Urothelium cell line (cell line): ENCODE results near the gene ICOSLG.
"Not testable (repeated sequence)": the region's sequence is repeated elsewhere in the genome, so short reads cannot be mapped to it uniquely, and the experiment has no call there.

Experiments used
- DNase-seq: peaks from one replicate; pipeline ENCODE4 v3.0.0; 2011; ENCODE audit warnings: low spot score, mixed read lengths
- FAIRE-seq: peaks from 2 replicates; lab custom pipeline; 2011; peaks lifted over from hg19 to GRCh38; lab: Jason Lieb, UNC

The ICOSLG gene

DNA sequence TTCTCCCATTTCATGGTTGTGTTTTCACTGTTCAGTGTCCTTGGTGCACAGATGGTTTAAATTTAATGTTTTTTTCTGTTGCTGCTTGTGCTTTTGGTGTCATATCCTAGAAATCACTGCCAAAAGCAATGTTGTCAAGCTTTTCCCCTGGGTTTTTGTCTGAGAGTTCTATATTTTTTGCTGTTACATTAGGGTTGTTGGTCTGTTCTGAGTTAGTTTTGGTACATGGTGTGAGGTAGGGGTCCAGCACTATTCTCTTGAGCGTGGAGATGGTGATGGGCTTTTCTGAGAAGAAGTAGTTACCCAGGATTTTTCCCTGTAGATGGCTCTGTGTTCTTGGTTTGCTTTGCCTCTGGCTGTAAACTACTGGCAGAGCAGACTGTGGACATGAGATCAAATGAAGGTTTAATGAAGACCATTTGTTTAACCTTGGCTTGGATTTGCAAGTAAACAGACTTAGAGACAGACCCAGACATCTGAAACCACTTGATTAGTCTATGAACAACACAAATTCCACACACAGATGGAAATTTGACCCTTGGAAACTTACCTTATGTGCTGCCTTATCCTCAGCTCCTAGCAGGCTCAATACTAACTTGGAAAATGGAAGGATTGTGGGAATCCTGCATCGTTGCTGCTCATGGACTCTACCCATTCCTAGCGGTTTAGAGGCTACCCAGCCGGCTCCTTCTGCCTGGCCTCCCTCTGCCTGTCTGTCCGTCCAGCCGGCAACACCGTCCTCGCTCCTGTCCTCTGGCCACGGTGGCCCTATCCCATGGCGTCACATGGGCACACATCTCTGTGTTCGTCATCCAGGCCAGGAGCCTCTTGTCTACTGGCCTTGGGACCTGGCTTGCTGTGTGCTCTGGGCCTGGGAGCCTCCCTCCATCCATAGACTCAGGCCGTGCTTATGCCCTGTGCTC, 50.1 kb downstream of the ICOSLG start:
- not testable (repeated sequence) for DNase-seq, FAIRE-seq

DNA sequence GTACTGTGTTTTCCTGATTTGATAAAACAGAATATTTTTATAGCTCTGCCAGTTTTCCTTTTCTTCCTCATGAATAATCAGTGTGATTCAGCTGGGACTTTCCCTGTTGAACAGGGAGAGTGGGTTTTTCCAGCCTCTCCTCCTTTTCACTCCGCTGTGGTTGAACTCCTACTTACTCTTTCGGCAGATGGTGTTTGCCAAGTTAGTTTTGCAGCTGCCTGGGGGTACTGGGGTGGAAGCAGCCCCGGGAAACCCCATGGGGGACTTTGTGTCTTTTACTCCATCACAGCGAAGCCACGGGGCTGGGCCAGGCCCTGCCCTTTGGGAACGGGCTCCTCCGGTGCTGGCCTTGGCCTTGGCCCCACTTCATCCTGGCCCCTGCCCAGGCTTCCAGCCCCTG, 55.9 kb downstream of the ICOSLG start:
- not testable (repeated sequence) for FAIRE-seq, DNase-seq

DNA sequence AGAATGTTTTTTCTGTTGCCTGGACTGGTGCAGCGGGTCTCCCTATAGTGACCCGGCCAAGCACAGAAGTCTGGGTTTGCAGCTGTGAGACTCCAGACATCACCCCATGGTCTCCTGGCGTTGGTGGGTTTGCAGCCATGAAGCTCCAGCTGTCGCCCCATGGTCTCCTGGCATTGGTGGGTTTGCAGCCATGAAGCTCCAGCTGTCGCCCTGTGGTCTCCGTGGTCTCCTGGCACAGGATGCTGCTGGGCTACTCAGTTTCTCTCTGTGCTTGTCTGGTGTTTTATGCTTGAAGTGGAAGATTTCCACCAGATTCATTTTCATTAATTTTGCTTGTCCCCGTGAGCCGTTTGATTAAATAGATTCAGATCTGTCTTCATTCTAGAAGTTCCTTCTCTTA, 58.5 kb downstream of the ICOSLG start:
- not testable (repeated sequence) for FAIRE-seq

DNA sequence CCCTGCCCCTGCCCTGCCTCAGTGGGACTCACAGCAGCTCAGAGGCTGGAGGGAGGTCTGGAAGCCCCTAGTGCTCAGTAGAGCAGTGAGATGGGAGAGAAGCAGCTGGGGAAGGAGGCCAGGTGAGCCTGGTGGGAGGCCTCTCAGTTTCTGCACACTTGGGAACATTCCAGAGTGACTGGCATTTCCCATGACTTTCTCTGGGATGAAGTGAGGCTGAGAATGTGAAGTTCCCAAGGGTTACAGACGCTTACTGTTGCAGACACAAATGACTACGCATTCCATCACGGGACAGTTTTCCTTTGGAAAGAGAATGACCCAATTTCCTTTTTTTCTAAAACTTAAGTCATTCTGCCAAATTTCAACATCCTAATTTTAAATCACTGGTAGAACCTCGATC, 59.2 kb downstream of the ICOSLG start:
- not testable (repeated sequence) for FAIRE-seq, DNase-seq

More for the DNA sequence above, 58.5 kb downstream of the ICOSLG start:
- not testable (repeated sequence) for DNase-seq

DNA sequence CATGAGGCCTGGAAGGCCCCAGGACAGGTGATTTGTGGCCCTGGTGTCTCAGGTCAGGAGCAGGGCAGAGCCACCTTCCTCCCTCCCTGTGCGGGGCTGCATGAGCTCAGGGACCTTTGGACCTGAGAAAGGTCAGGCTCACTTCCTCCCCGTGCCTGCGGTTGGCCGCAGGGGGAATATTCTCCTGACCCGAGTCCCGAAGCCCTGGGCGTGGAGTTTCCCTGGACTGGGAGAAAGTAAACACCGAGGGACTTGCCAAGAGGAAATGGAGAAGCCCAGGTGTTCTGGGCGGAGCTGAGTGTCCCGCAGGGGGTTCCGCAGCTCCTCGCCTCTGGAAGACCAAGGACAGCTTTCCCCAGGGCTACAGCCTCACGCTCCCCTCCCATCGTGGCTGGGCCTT, 64.6 kb downstream of the ICOSLG start:
- DNase-seq, FAIRE-seq: not testable (repeated sequence)

DNA sequence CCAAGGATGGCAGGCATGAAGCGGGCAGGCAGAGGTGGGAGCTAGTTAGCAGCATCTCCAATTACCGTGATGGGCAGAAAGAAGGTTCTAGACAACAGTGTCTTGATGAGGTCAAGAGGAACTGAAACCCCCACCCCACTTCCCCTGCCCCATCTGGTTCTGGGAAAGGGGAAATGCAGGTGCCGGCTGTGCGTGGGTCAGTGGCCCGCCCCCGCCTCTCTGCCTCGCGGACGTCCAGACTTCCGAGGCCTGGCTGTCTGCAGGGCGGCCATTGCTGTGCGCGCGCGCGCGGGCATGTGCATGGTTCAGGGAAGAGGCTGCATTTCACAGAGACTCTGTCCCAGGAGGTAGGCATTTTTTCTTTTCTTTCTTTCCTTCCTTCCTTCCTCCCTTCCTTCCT, 65.6 kb downstream of the ICOSLG start:
- not testable (repeated sequence) for DNase-seq, FAIRE-seq
